Loucy (cell line): ENCODE measurements around the gene SLC38A1.

ENCODE experiments used
- CTCF ChIP-seq: fragments of 200-600 bp; sonication (generic); conservative IDR thresholded peaks from 2 replicates; pipeline ENCODE4 v1.5.1; 2014; ENCODE audit warnings: mild to moderate bottlenecking, antibody characterized with exemption, low read length
- EZH2phosphoT487 ChIP-seq: fragments of 200-600 bp; IDR thresholded peaks from 2 replicates; pipeline ENCODE4 v1.6.1; 2018; ENCODE audit warnings: antibody characterized with exemption, mild to moderate bottlenecking, moderate library complexity, borderline replicate concordance

- no peak for TF ChIP-seq CTCF
- TF ChIP-seq EZH2phosphoT487 = no peak
Measured at GRCh38 chr12:46304070-46304469, 35.2 kb upstream of the SLC38A1 start.
